Embryonic facial prominence (tissue), 1 donor: ENCODE results near the gene HSD3B7.

Source experiments
- DNase-seq: peaks from one replicate; pipeline ENCODE4 v3.0.0-alpha.2; 2016; ENCODE audit errors: extremely low spot score

Gene HSD3B7

GRCh38 chr16:30982548-30983288, 2.3 kb upstream of the HSD3B7 start:
- DNase-seq, result no peak

- no peak for DNase-seq
Observed at GRCh38 chr16:30983289-30983889, 1.6 kb upstream of the HSD3B7 start.

GRCh38 chr16:30983898-30984610, 953 bp upstream of the HSD3B7 start:
- no peak for DNase-seq

- no peak for DNase-seq
Observed at GRCh38 chr16:30985401-30986128, 558 bp downstream of the HSD3B7 start.

DNA sequence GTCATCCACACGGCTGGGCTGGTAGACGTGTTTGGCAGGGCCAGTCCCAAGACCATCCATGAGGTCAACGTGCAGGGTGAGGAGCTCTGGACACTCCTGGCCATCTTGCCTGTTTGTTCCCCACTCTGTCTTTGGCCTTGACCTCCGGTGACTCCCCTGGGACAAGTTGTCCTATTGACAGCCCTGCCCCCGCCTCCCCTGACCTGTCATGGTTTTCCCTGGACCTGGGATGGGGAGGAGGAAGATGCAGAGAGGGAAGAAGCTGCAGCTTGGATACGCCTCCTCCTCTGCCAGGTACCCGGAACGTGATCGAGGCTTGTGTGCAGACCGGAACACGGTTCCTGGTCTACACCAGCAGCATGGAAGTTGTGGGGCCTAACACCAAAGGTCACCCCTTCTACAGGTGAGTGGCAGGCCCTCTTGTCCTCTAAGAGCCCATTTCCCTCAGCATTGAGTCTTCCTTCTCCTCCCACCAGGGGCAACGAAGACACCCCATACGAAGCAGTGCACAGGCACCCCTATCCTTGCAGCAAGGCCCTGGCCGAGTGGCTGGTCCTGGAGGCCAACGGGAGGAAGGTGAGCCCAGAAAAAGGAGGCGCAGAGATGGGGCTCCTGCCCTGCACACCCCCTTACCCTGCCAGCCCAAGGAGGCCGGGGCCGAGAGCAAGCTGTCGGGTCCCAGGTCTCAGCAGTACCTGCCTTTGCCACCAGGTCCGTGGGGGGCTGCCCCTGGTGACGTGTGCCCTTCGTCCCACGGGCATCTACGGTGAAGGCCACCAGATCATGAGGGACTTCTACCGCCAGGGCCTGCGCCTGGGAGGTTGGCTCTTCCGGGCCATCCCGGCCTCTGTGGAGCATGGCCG, 1.4 kb downstream of the HSD3B7 start:
- DNase-seq, result no peak

DNA sequence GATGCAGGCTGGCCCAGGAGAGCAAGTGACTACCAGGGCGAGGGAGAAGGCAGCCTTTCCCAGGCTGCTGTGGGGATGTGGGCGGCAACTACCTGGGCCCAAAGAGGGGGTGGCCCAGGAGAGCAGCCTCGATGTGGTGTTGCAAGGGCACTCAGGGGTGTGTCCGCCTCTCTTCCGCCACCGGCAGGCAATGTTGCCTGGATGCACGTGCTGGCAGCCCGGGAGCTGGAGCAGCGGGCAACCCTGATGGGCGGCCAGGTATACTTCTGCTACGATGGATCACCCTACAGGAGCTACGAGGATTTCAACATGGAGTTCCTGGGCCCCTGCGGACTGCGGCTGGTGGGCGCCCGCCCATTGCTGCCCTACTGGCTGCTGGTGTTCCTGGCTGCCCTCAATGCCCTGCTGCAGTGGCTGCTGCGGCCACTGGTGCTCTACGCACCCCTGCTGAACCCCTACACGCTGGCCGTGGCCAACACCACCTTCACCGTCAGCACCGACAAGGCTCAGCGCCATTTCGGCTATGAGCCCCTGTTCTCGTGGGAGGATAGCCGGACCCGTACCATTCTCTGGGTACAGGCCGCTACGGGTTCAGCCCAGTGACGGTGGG, 2.7 kb downstream of the HSD3B7 start:
- DNase-seq, result no peak

DNA sequence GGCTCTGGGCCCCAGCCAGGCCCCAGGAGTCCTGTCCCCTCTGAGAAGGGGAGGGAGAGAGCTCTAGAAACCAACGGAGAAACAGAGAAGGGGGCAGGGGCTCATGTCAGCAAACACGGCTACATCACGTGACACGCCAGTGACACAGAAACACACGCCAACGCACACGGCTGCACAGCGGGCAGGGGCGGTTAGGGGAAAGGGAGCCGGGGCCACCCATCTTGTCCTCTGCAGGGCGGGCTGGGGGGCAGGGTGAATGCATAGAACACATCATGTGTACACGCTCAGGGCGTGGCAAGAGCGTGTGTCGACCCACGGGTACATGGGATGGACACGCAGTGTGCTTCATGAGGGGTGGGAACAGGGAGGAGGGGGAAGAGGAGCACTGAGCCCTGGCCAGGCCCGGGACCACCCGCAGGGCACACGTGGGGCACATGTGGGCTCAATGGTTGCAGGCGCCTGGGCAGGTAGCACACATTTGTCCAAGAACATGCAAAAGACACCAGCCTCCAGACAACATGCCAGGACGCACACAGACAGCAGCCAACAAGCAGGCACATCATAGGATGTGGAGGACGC, 4.6 kb downstream of the HSD3B7 start:
- DNase-seq, result no peak

DNA sequence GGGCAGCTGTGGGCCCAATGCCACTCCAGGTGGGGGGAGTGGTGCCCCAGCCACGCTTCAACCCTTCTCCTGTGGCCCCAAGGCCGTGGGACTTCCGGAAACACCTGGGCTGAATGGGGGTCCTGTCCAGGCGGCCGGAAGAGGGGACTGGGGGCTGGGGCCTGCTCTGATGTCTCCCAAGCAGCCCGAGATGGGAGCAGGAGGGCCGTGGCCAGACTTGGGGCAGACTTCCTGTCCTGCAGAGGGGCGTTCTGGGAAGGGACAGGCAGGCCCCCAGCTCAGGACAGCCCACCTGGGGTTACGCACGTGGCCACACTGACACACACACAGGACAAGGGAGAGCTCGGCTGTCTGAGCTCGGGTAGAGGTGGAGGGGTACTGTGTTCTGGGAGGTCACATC, 5.1 kb downstream of the HSD3B7 start:
- no peak for DNase-seq

DNA sequence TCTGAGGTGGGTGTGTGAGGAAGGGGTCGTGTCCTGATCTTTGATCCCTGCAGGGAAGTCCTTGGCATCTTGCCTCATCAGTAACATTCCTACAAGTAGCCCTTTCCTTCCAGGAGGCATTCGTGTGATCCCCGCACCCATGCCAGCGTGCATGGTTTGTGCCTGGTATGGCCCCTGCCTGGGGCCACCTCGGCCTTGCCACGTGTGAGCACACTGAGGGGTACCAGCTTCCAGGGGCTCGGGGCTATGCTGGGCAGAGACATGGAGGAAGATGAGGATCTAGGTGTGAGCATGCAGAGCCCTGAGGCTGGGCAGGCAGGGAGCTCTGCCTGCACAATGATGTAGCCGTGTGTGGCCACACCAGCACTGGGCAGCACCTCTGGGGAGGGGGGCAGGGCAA, 6.0 kb downstream of the HSD3B7 start:
- DNase-seq, result no peak

- DNase-seq, result no peak
Observed at GRCh38 chr16:30992276-30992780, 7.3 kb downstream of the HSD3B7 start.

DNA sequence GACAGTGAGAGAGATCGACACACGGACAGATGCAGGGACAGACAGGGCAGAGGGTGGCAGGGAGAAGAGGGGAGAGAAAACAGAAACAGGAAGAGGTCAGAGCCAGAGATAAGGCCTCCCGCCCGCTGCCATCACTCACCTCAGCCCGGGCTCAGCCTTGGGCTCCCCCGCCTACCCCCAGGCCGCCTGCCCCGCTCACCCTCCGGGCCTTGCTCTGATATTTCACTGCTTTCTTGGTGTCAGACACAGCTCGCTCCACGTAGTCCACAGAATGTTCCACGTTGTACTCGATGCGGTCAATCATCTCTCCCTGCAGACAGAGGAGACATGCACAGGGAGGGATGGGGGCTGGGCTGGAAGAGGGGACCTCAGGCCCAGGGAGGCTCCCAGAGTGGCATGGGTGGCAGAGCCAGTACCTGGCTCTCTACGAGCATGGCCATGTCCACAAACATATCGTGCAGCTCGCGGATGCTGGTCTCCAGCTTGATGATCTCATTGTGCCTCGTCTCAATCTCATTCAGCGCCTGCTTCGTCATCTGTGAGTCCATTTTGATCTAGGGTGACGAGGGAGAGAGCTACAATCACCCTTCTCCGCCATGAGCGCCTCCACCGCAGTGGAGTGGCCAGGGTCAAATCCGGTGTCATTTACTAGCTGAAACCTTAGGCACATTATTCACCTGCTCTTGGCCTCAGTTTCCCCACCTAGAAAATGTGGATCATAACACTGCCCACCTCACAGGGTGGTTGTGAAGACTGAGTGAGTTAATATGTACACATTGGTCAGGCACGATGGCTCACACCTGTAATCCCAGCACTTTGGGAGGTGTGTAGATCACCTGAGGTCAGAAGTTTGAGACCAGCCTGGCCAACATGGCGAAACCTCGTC, 8.2 kb downstream of the HSD3B7 start:
- DNase-seq, result no peak

GRCh38 chr16:30995927-30996323, 10.9 kb downstream of the HSD3B7 start:
- no peak for DNase-seq

DNA sequence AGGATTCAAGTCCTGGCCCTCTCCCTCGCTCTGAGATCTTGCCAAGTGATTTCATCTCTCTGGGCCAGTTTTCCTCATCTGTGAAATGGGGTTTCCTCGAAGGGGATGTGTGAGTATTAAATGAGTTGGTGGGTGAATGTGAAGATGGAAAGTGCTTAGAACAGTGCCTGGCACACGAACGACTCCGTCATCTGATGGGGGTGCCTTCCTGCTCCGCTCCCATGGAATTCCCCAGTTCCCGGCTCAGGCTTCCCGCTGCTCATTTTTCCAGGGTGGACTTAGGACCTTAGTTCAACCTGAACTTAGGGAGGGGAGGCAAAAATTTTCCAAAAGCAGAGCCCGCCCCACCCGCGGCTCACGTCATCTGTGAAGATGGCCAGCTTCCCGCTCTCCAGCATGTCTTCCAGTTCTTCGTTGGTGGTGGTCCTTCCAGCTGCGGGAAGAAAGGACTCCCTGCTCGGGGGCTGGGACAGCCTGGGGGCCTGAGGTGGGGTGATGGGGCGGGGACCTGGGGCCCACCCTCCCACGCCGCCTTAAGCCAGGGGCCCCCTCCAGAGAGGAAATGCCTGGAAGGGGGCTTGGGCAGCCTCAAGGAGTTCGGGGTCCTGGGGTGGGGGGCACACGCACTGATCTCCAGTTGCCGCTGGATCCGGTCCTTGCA, 11.4 kb downstream of the HSD3B7 start:
- DNase-seq, result no peak

GRCh38 chr16:30996985-30997724, 12.1 kb downstream of the HSD3B7 start:
- no peak for DNase-seq

DNA sequence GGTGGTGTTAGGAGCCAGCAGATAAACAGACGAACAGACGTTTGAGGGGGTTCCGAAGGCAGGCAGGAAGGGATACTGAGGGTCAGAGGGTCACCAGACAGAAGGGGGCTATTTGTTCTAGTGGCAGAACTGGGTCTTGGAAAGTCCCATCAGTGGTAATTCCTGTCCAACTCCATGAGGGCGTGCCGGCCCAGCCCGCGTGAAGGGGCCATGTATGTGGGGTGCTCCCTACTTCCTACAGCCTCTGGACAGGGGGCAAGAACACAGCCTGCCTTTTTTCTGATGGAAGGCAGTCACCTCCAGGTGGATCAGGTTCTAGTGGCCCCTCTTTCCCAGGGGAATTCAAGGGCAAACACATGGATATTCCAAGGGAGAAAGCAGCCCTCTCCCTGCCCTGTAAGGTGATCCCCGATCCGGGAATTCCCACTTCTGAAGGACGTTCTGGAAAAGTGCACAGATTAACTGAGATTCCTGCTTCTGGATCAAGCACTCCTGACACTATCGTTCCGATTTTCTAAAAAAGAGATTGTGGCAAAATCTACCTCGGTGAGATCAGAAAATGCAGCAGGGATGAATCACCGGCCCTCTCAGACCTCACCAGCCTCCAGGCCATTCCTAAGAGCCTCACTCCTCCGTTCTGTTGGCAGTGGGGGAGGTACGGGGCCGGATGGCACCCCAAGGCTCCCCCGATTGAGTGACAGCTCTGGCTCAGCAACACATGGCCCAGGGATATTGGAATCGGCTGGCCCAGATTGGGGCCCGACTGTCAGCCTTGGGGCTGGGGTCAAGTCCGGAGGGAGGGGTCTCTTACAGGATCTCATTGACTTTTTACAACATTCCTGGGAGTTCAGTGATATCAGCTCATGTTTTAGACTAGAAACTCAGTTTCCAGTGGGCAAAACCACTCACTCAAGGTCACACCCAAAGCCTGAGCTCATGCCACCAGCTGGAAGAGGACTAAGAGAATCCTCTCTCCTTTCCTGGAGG, 13.0 kb downstream of the HSD3B7 start:
- DNase-seq, result no peak

DNA sequence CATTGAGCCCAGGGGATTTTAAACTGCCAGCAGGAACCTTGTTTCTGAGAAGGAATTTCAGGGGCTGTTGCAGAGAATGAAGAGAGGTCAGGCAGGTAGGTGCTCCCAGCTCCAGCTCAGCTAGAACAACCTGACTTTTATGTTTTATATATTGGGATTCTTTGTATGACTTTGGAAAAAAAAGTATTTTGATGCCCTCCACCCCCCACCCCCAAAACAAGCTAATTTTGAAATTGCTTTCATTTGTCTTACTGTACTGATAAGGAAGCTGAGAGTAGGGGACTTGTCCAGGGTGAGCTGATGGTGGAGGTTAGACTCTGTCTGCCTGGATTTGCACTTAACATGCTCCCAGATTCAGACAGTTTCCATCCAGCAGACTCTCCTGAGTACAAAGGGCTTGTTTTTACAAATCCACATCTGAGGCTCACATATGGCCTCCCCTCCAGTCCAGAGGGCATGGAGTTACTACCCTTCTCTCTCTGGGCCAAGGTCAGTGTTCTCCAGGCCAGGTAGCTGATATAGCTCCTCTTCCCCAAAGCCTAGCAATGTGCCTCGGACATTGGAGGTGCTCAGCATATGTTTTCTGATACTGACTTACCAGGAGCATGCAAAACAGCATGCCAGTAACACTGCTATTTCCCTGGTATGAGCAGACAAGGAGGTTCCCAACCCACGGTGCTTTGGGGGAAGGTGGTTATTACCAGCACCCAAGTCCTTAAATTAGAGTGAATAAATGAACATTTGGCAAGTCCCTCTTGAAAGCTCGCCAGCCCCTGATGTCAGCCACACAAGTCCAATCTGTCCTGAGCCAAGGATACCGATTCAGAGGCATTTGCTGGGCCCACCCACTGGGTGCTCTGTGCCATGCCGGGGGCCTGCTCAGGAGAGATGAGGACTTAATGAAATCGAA, 14.1 kb downstream of the HSD3B7 start:
- DNase-seq, result no peak
